Lower leg skin (tissue), 3 donors: ENCODE results near the gene PDZD2.

Experiments
- POLR2A ChIP-seq, 2 donors: fragments of 450-650 bp; IDR thresholded peaks; one replicate each; pipeline ENCODE4 v1.6.1; 2016 to 2017; ENCODE audit warnings: antibody characterized with exemption in 2 of 2, mild to moderate bottlenecking in 1 of 2, moderate library complexity in 1 of 2
- TF ChIP-seq, protein P1 (sequence below), 3 donors: fragments of 450-650 bp; IDR thresholded peaks; one replicate each; pipeline ENCODE4 v1.5.1; 2016; ENCODE audit warnings: antibody characterized with exemption in 3 of 3, mild to moderate bottlenecking in 3 of 3, moderate library complexity in 2 of 3

DNA sequence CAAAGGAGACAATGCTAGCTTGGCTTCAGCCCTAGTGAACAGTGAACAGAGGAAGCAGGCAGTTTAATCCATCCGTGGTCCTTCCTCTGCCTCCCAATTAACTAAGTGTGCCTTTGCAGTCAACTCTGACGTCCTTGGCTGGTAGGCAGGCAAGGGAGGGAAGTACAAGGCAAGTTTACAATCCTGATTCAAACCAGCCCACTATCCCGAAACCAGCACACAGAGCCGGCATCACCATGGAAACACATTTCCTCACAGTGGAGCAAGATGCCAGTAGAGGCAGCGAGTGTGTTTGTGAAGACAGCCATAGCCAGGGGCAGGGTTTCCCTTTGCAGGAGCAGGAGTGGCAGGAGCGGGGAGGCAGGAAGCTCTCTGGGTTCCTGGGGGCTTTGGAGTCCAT lies 461.3 kb downstream of the PDZD2 start:
- TF ChIP-seq, protein P1, sequence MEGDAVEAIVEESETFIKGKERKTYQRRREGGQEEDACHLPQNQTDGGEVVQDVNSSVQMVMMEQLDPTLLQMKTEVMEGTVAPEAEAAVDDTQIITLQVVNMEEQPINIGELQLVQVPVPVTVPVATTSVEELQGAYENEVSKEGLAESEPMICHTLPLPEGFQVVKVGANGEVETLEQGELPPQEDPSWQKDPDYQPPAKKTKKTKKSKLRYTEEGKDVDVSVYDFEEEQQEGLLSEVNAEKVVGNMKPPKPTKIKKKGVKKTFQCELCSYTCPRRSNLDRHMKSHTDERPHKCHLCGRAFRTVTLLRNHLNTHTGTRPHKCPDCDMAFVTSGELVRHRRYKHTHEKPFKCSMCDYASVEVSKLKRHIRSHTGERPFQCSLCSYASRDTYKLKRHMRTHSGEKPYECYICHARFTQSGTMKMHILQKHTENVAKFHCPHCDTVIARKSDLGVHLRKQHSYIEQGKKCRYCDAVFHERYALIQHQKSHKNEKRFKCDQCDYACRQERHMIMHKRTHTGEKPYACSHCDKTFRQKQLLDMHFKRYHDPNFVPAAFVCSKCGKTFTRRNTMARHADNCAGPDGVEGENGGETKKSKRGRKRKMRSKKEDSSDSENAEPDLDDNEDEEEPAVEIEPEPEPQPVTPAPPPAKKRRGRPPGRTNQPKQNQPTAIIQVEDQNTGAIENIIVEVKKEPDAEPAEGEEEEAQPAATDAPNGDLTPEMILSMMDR (IDR thresholded peaks at IDR 0.05), result no peak
- TF ChIP-seq POLR2A (IDR thresholded peaks at IDR 0.05), result no peak
